GM13977 (cell line): ENCODE measurements around the gene UGT1A7.

Experiments
- DNase-seq: peaks from one replicate; pipeline ENCODE4 v3.0.0; 2012; ENCODE audit warnings: low spot score
- CTCF ChIP-seq: IDR thresholded peaks from 2 replicates; pipeline ENCODE4 v1.5.1; 2012; ENCODE audit warnings: mild to moderate bottlenecking, control low read depth; ENCODE audit not compliant: insufficient read depth; ENCODE audit errors: extremely low read depth, missing control alignments
- in situ Hi-C: fragments of 300-500 bp; cut with MboI; formaldehyde crosslinking; loops from one replicate; pipeline ENCODE4 v1.12.0; 2022; ENCODE audit warnings: low sequenced_read_pairs, low pct_unique_long_range_greater_than_20kb, mixed read lengths, inconsistent platforms; ENCODE audit not compliant: unreplicated experiment

Gene UGT1A7

GRCh38 chr2:233794128-233794658 lies 112.5 kb downstream of the UGT1A7 start:
- in situ Hi-C loops: no loop called here
- DNase-seq: no peak
- TF ChIP-seq CTCF: no peak

- in situ Hi-C loops: no loop called here
- no peak for TF ChIP-seq CTCF
- no peak for DNase-seq
Measured at GRCh38 chr2:233795735-233796171, 114.1 kb downstream of the UGT1A7 start.

- no peak for TF ChIP-seq CTCF
- in situ Hi-C loops: no loop called here
- no peak for DNase-seq
Measured at GRCh38 chr2:233796254-233796653, 114.6 kb downstream of the UGT1A7 start.

- no peak for DNase-seq
- in situ Hi-C loops: no loop called here
- TF ChIP-seq CTCF: no peak
Measured at GRCh38 chr2:233798335-233799086, 116.8 kb downstream of the UGT1A7 start.

- DNase-seq: no peak
- in situ Hi-C loops: no loop called here
- TF ChIP-seq CTCF: no peak
Measured at GRCh38 chr2:233799087-233799665, 117.5 kb downstream of the UGT1A7 start.

GRCh38 chr2:233799716-233800115 lies 118.0 kb downstream of the UGT1A7 start:
- in situ Hi-C loops: no loop called here
- no peak for DNase-seq
- no peak for TF ChIP-seq CTCF
